Measurements from ENCODE around the gene FOXN4. TPM values are rescaled to one million over a fixed set of nuclear protein-coding genes. Genes with fewer than 3 reads are reported as not detected.

Gene FOXN4
- polyA plus RNA-seq, 1 donor (not counting 4 experiments of a cell fraction or from before 2014, with no cell fraction given), result not detected

GRCh38 chr12:109330282-109331230 lies 21.5 kb upstream of the FOXN4 start:
- Histone ChIP-seq H3K27ac (ENCODE audit: control insufficient read depth, insufficient read depth, low read length) (no peak overlapping the region), H3K9me3 (ENCODE audit: control insufficient read depth, low read depth, low read length) (no peaks in the 10 kb centered on the region), H3K79me2 (ENCODE audit: control insufficient read depth, insufficient read depth, low read length) (no peaks in the 10 kb centered on the region), H3K4me2 (ENCODE audit: control insufficient read depth, extremely low read depth, insufficient read depth, low read depth, low read length) (no peak overlapping the region), H2AFZ (ENCODE audit: control insufficient read depth, low read length) (no peak overlapping the region), H3K9ac (ENCODE audit: control insufficient read depth, extremely low read depth, insufficient read depth, low read length) (no peak overlapping the region), H3K27me3 (ENCODE audit: control insufficient read depth, extremely low read depth, insufficient read depth, low read length) (no peaks in the 10 kb centered on the region), H3K4me1 (ENCODE audit: control insufficient read depth, extremely low read depth, insufficient read depth, low read length) (no peaks in the 10 kb centered on the region), H3K9me1 (ENCODE audit: control insufficient read depth, extremely low read depth, insufficient read depth, low read length) (no peaks in the 10 kb centered on the region), H3K36me3 (ENCODE audit: control insufficient read depth in 2 of 2, extremely low read depth in 1 of 2, insufficient read depth in 2 of 2, low read length in 2 of 2) (no peaks in the 10 kb centered on the region), H4K20me1 (ENCODE audit: control insufficient read depth, extremely low read depth, insufficient read depth, low read length) (no peaks in the 10 kb centered on the region), H3K4me3 (ENCODE audit: control insufficient read depth in 2 of 3, extremely low read depth in 1 of 3, insufficient read depth in 2 of 3, low read depth in 1 of 3, low read length in 3 of 3) (no peak overlapping the region)
- TF ChIP-seq CTCF (optimal IDR thresholded peaks at IDR 0.05 in 1 of 3, IDR thresholded peaks at IDR 0.05 in 1 of 3, conservative IDR thresholded peaks at IDR 0.05 in 1 of 3; ENCODE audit: extremely low read depth in 1 of 3, insufficient read depth in 2 of 3, low read length in 3 of 3) (no peak), EZH2 (IDR thresholded peaks at IDR 0.05; ENCODE audit: low read length) (no peak)
- FAIRE-seq (no peak), DNase-seq (ENCODE audit: low read depth, low spot score) (no peak)
- dilution Hi-C loops (cut with MboI; ENCODE audit: extremely low pct_ligation_motif_present, low sequenced_read_pairs), result loop anchor here (5.0 kb wide), 1 partner anchor 53 kb away; no protein-coding TSS in a partner anchor

GRCh38 chr12:109329686-109330085 lies 20.6 kb upstream of the FOXN4 start:
- Histone ChIP-seq H3K4me1 (ENCODE audit: control insufficient read depth, extremely low read depth, insufficient read depth, low read length) (no peaks in the 10 kb centered on the region), H4K20me1 (ENCODE audit: control insufficient read depth, extremely low read depth, insufficient read depth, low read length) (no peaks in the 10 kb centered on the region), H3K79me2 (ENCODE audit: control insufficient read depth, insufficient read depth, low read length) (no peaks in the 10 kb centered on the region), H3K27me3 (ENCODE audit: control insufficient read depth, extremely low read depth, insufficient read depth, low read length) (no peaks in the 10 kb centered on the region), H3K4me2 (ENCODE audit: control insufficient read depth, extremely low read depth, insufficient read depth, low read depth, low read length) (no peak overlapping the region), H3K27ac (ENCODE audit: control insufficient read depth, insufficient read depth, low read length) (no peak overlapping the region), H2AFZ (ENCODE audit: control insufficient read depth, low read length) (no peak overlapping the region), H3K9me1 (ENCODE audit: control insufficient read depth, extremely low read depth, insufficient read depth, low read length) (no peaks in the 10 kb centered on the region), H3K9me3 (ENCODE audit: control insufficient read depth, low read depth, low read length) (no peaks in the 10 kb centered on the region), H3K4me3 (ENCODE audit: control insufficient read depth in 2 of 3, extremely low read depth in 1 of 3, insufficient read depth in 2 of 3, low read depth in 1 of 3, low read length in 3 of 3) (no peak overlapping the region), H3K9ac (ENCODE audit: control insufficient read depth, extremely low read depth, insufficient read depth, low read length) (no peak overlapping the region), H3K36me3 (ENCODE audit: control insufficient read depth in 2 of 2, extremely low read depth in 1 of 2, insufficient read depth in 2 of 2, low read length in 2 of 2) (no peaks in the 10 kb centered on the region)
- TF ChIP-seq EZH2 (IDR thresholded peaks at IDR 0.05; ENCODE audit: low read length) (no peak), CTCF (optimal IDR thresholded peaks at IDR 0.05 in 1 of 3, IDR thresholded peaks at IDR 0.05 in 1 of 3, conservative IDR thresholded peaks at IDR 0.05 in 1 of 3; ENCODE audit: extremely low read depth in 1 of 3, insufficient read depth in 2 of 3, low read length in 3 of 3) (no peak)
- dilution Hi-C loops (cut with MboI; ENCODE audit: extremely low pct_ligation_motif_present, low sequenced_read_pairs), result loop anchor here (5.0 kb wide), 1 partner anchor 52 kb away; no protein-coding TSS in a partner anchor
- FAIRE-seq (no peak), DNase-seq (ENCODE audit: low read depth, low spot score) (no peak)

Data from keratinocyte (primary cell).